ENCODE results near the gene PERM1. TPM values are rescaled to one million over a fixed set of nuclear protein-coding genes. Genes with fewer than 3 reads are reported as not detected.

The PERM1 gene
- total RNA-seq, 2 experiments from 2014 or later, result not detected

DNA sequence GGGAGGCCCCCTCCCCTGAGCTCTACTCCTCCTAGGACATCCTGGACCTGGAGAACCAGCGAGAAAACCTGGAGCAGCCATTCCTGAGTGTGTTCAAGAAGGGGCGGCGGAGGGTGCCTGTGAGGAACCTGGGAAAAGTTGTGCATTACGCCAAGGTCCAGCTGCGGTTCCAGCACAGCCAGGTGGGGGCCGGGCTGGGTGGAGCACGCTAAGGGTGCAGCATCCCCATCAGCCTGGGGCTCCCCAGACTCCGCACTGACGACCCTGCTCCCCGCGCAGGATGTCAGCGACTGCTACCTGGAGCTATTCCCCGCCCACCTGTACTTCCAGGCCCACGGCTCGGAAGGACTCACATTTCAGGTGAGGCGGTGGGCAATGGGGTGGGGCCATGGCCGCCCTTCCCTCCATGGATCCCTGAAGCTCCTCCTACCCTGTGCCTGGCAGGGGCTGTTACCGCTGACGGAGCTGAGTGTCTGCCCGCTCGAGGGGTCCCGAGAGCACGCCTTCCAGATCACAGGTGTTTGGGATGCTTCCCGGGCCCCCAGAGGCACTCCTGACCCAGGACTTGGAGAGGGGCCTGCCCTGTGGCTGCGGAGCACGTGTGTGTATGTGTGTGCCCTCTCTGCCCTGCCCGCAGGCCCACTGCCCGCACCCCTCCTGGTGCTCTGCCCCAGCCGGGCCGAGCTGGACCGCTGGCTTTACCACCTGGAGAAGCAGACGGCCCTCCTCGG is 11.5 kb downstream of the PERM1 start:
- H2AFZ ChIP-seq (ENCODE audit: low read length), result no peak overlapping the region
- no peak overlapping the region for H3K4me2 ChIP-seq (ENCODE audit: low read length)
- no peaks in the 10 kb centered on the region for H3K36me3 ChIP-seq (ENCODE audit: insufficient read depth, low read length)
- BruUV-seq (replicated peaks), result no TSS peak
- H3K9me2 ChIP-seq (ENCODE audit: insufficient read depth, low read length), result no peaks in the 10 kb centered on the region
- no peaks in the 10 kb centered on the region; the same call in 1 of the 2 replicates for H4K20me1 ChIP-seq (ENCODE audit: insufficient read depth, low read length)
- H3K27ac ChIP-seq (ENCODE audit: low read depth, low read length, poor library complexity, severe bottlenecking), result no peak overlapping the region
- no peak for DNase-seq (ENCODE audit: low spot score)
- H3K9me3 ChIP-seq (ENCODE audit: low read length), result no peaks in the 10 kb centered on the region
- POLR2A ChIA-PET, result no interaction called here
- intact Hi-C loops (cut with micrococcal nuclease; ENCODE audit: unreplicated experiment), result no loop called here
- CTCF ChIA-PET (ENCODE audit: unreplicated experiment), result no interaction called here
- no peaks in the 10 kb centered on the region for H3K4me1 ChIP-seq (ENCODE audit: insufficient read depth, low read length, poor library complexity, severe bottlenecking)
- TF ChIP-seq, protein P1, sequence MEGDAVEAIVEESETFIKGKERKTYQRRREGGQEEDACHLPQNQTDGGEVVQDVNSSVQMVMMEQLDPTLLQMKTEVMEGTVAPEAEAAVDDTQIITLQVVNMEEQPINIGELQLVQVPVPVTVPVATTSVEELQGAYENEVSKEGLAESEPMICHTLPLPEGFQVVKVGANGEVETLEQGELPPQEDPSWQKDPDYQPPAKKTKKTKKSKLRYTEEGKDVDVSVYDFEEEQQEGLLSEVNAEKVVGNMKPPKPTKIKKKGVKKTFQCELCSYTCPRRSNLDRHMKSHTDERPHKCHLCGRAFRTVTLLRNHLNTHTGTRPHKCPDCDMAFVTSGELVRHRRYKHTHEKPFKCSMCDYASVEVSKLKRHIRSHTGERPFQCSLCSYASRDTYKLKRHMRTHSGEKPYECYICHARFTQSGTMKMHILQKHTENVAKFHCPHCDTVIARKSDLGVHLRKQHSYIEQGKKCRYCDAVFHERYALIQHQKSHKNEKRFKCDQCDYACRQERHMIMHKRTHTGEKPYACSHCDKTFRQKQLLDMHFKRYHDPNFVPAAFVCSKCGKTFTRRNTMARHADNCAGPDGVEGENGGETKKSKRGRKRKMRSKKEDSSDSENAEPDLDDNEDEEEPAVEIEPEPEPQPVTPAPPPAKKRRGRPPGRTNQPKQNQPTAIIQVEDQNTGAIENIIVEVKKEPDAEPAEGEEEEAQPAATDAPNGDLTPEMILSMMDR (conservative IDR thresholded peaks at IDR 0.05; ENCODE audit: low read length), result no peak
- TF ChIP-seq EZH2phosphoT487 (IDR thresholded peaks at IDR 0.05; ENCODE audit: borderline replicate concordance, low read depth, low read length), result no peak
- H3K4me3 ChIP-seq (ENCODE audit: low read depth, low read length, poor library complexity, severe bottlenecking), result no peak overlapping the region
- H3K79me2 ChIP-seq (ENCODE audit: insufficient read depth, low read depth, low read length), result no peaks in the 10 kb centered on the region

DNA sequence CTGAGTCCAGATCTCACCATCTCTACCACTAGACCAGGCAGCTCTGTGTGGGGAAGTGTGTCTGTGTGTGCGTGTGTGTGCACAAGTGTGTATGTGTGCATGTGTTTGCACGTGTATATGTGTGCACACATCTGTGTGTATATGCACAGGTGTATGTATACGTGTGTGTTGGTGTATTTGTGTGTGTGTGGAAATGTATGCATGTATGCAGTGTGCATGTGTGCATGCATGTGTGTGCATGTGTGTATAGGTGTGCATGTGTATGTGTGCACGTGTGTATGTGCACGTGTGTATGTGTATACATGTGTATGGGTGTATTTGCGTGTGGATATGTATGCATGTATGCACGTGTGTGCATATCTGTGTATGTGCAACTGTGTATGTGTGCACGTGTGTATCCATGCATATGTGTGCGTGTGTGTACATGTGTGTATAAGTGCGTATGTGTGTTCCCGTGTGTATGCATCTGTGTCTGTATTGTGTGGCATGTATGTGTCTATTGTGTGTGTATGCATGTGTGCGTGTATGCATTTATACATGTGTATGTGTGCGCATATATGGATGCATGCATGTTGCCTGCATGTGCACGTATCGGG is 12.5 kb downstream of the PERM1 start:
- no peaks in the 10 kb centered on the region for H3K79me2 ChIP-seq (ENCODE audit: insufficient read depth, low read depth, low read length)
- no peaks in the 10 kb centered on the region for H3K36me3 ChIP-seq (ENCODE audit: insufficient read depth, low read length)
- TF ChIP-seq, protein P1 (conservative IDR thresholded peaks at IDR 0.05; ENCODE audit: low read length), result no peak
- TF ChIP-seq EZH2phosphoT487 (IDR thresholded peaks at IDR 0.05; ENCODE audit: borderline replicate concordance, low read depth, low read length), result no peak
- no TSS peak for BruUV-seq (replicated peaks)
- H3K4me2 ChIP-seq (ENCODE audit: low read length), result no peak overlapping the region
- no peak overlapping the region for H2AFZ ChIP-seq (ENCODE audit: low read length)
- ChIA-PET CTCF (ENCODE audit: unreplicated experiment) (no interaction called here), POLR2A (no interaction called here)
- H3K27ac ChIP-seq (ENCODE audit: low read depth, low read length, poor library complexity, severe bottlenecking), result no peak overlapping the region
- DNase-seq (ENCODE audit: low spot score), result no peak
- H3K4me3 ChIP-seq (ENCODE audit: low read depth, low read length, poor library complexity, severe bottlenecking), result no peak overlapping the region
- intact Hi-C loops (cut with micrococcal nuclease; ENCODE audit: unreplicated experiment), result no loop called here
- H3K9me3 ChIP-seq (ENCODE audit: low read length), result no peaks in the 10 kb centered on the region
- H3K4me1 ChIP-seq (ENCODE audit: insufficient read depth, low read length, poor library complexity, severe bottlenecking), result no peaks in the 10 kb centered on the region
- H4K20me1 ChIP-seq (ENCODE audit: insufficient read depth, low read length), result no peaks in the 10 kb centered on the region; the same call in 1 of the 2 replicates
- no peaks in the 10 kb centered on the region for H3K9me2 ChIP-seq (ENCODE audit: insufficient read depth, low read length)
